GM10266 (cell line): ENCODE results near the gene PLOD1.

Source experiments
- DNase-seq: peaks from one replicate; pipeline ENCODE4 v3.0.0; 2012; ENCODE audit errors: extremely low spot score
- CTCF ChIP-seq: IDR thresholded peaks from 2 replicates; pipeline ENCODE4 v1.5.1; 2012; ENCODE audit warnings: mild to moderate bottlenecking, low read depth; ENCODE audit not compliant: control insufficient read depth, insufficient read depth; ENCODE audit errors: missing control alignments

The PLOD1 gene

GRCh38 chr1:11914024-11914423 lies 20.5 kb upstream of the PLOD1 start:
- no peak for DNase-seq
- no peak for TF ChIP-seq CTCF

- DNase-seq: no peak
- TF ChIP-seq CTCF: no peak
These were observed 15.6 kb upstream of the PLOD1 start for GRCh38 chr1:11918799-11919519.

GRCh38 chr1:11919621-11920020 lies 14.9 kb upstream of the PLOD1 start:
- TF ChIP-seq CTCF: no peak
- no peak for DNase-seq

- no peak for TF ChIP-seq CTCF
- no peak for DNase-seq
These were observed 14.1 kb upstream of the PLOD1 start for GRCh38 chr1:11920239-11920903.

- DNase-seq: no peak
These were observed 13.5 kb upstream of the PLOD1 start for GRCh38 chr1:11921022-11921421.

GRCh38 chr1:11923069-11923826 lies 11.3 kb upstream of the PLOD1 start:
- no peak for TF ChIP-seq CTCF
- DNase-seq: no peak

More at GRCh38 chr1:11921022-11921421, 13.5 kb upstream of the PLOD1 start:
- TF ChIP-seq CTCF: no peak

- no peak for DNase-seq
- no peak for TF ChIP-seq CTCF
These were observed 10.7 kb upstream of the PLOD1 start for GRCh38 chr1:11923827-11924113.
